NCI-H82 (cell line): ENCODE results near the gene MSI2.

Experiments
- DNase-seq: peaks from one replicate; lab custom pipeline; 2025; lab: John Stamatoyannopoulos, UW

The MSI2 gene

GRCh38 chr17:57599271-57600045 lies 343.1 kb downstream of the MSI2 start:
- no peak for DNase-seq

- DNase-seq, result no peak
Measured at GRCh38 chr17:57600074-57600473, 343.8 kb downstream of the MSI2 start.

GRCh38 chr17:57601143-57601735 lies 344.9 kb downstream of the MSI2 start:
- DNase-seq, result no peak

- peak; percentile 43 for DNase-seq
Measured at GRCh38 chr17:57602896-57603295, 346.6 kb downstream of the MSI2 start.

GRCh38 chr17:57603546-57603945 lies 347.2 kb downstream of the MSI2 start:
- DNase-seq, result peak; percentile 80

GRCh38 chr17:57603978-57604377 lies 347.7 kb downstream of the MSI2 start:
- DNase-seq, result peak; percentile 76

GRCh38 chr17:57604771-57605674 lies 348.7 kb downstream of the MSI2 start:
- DNase-seq, result peak; percentile 99

- DNase-seq, result no peak
Measured at GRCh38 chr17:57605675-57606105, 349.4 kb downstream of the MSI2 start.

- DNase-seq, result peak; percentile 82
Measured at GRCh38 chr17:57606111-57606875, 350.0 kb downstream of the MSI2 start.

- no peak for DNase-seq
Measured at GRCh38 chr17:57607553-57608120, 351.3 kb downstream of the MSI2 start.

GRCh38 chr17:57608369-57609124 lies 352.2 kb downstream of the MSI2 start:
- DNase-seq, result no peak

- DNase-seq, result no peak
Measured at GRCh38 chr17:57609125-57609877, 353.0 kb downstream of the MSI2 start.

GRCh38 chr17:57609878-57610270 lies 353.6 kb downstream of the MSI2 start:
- no peak for DNase-seq

- DNase-seq, result peak; percentile 96
Measured at GRCh38 chr17:57612202-57613071, 356.1 kb downstream of the MSI2 start.

- peak; percentile 81 for DNase-seq
Measured at GRCh38 chr17:57614742-57615141, 358.4 kb downstream of the MSI2 start.

GRCh38 chr17:57615836-57616757 lies 359.8 kb downstream of the MSI2 start:
- no peak for DNase-seq

GRCh38 chr17:57617218-57617617 lies 360.9 kb downstream of the MSI2 start:
- no peak for DNase-seq
